ENCODE data around the gene MSANTD1. TPM values are rescaled to one million over a fixed set of nuclear protein-coding genes. Genes with fewer than 3 reads are reported as not detected.
A peak's percentile ranks its signal among the peaks of the same experiment; 100 is the strongest.

The MSANTD1 gene
- total RNA-seq, 2 donors from 2014 or later = 1.5 to 1.7 TPM

DNA sequence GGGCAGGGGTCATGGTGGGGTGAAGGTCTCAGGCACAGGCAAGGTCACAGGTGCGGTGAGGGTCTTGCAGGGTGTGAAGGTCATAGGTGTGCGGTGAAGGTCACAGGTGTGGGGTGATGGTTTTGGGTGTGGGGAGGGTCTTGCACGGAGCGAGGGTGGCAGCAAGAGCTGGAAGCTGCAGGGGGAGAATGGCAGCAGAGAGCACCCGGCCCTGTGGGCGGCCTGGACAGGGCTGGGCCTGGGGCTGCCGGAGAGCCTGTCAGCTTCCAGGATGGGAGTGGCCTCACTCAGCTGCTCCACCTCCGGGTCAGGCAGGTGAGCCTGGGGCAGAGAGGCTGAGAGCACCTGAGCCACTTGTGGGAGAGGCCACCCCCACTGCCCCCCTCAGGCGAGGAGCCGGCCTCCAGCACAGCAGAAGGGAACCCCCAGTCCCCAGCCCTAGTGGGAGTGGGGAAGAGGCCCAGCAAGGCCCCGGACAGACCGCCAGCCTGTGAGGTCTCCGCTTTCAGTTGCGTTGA is 1.5 kb downstream of the MSANTD1 start:
- no peaks in the 10 kb centered on the region for H3K36me3 Mint-ChIP-seq (ENCODE audit: low read depth)
- no peaks in the 10 kb centered on the region for H3K27me3 Mint-ChIP-seq
- H3K9me3 ChIP-seq (ENCODE audit: control insufficient read depth, low read length, poor library complexity, severe bottlenecking) = no peaks in the 10 kb centered on the region
- DNase-seq = peak in 1 of 3 donors; percentile 4
- peaks cover 2% of the 10 kb centered on the region for H3K4me1 Mint-ChIP-seq
- H3K27ac Mint-ChIP-seq = no peak overlapping the region
- no peak for ATAC-seq
- H3K4me3 Mint-ChIP-seq = no peak overlapping the region

DNA sequence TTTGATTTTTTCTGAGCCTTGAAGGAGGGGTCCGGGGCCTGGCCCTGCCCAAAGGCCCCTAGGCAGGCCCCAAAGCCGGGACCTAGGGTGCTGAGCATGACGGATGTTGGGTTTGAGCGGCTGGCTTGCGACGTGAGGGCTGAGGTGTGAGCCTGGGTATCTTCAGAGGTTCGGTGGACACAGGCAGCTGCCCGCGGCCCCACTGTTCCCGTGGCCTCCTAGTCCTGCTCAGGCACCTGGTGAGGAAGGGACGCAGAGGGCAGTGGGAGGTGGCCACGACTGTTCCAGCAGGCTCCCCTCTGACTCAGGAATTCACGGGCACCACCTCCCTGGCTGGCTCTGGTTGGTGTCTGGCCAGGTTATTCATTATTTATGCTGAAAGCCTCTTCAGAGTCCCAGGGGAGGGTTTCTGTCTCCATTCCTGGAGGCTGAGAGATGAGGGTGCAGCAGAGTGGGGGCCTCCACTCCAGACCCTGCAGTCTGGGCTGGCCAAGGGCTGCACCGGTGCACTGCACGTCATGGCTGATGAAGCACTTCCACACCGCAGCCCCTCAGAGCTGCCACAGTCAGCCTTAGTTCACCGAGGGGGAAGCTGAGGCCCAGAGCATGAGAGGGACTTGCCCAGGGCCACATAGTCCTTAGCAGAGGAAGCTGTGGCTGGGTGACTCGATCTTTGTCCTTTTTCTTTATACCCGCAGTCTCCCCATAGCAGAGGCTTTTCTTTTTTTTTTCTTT is 2.2 kb downstream of the MSANTD1 start:
- DNase-seq = peak in 1 of 3 donors; percentile 1
- H3K36me3 Mint-ChIP-seq (ENCODE audit: low read depth) = no peaks in the 10 kb centered on the region
- H3K27ac Mint-ChIP-seq = no peak overlapping the region
- H3K4me1 Mint-ChIP-seq = peaks cover under 1% of the 10 kb centered on the region
- no peak overlapping the region for H3K4me3 Mint-ChIP-seq
- no peaks in the 10 kb centered on the region for H3K27me3 Mint-ChIP-seq
- H3K9me3 ChIP-seq (ENCODE audit: control insufficient read depth, low read length, poor library complexity, severe bottlenecking) = no peaks in the 10 kb centered on the region
- no peak for ATAC-seq

DNA sequence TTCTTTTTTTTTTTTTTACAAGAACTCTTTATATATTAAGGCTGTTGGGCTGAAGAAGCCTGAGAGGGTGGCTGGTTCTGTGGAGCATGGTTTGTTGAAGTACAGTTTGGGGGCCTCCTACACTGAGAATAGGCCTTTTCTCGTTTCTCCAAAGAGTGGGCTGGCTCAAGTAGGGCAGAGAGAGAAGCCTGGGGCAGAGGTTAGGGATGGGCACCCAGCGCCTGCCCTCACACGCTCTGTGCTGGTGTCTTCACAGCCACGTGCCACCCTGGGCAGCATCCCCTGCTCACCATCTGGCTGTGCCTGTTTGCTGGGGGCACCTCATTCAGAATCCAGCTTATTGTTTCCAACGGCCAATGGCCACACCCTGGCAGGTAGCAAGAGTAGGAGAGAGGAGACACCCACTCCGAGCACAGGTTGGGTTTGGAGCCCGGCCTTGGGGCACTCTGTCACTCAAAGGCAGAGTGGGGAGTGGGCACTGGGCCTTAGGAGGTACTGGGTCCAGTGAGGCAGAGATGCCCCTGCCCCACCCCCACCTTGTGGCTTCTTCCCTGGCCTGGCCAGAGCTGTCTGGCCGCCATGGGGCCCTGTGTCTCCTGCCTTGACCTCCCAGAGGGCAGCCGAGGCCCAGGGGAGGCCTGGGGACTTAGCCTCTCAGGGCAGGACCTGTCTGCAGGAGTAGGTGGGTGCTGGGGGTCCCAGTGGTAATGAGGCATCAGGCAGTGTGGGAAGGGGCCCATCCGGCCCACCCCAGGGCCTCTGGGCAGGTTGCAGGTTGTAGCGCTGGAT is 2.9 kb downstream of the MSANTD1 start:
- peak in 2 of 3 donors; percentile 2 to 4 for DNase-seq
- no peaks in the 10 kb centered on the region for H3K27me3 Mint-ChIP-seq
- H3K36me3 Mint-ChIP-seq (ENCODE audit: low read depth) = no peaks in the 10 kb centered on the region
- no peak overlapping the region for H3K4me3 Mint-ChIP-seq
- no peaks in the 10 kb centered on the region for H3K9me3 ChIP-seq (ENCODE audit: control insufficient read depth, low read length, poor library complexity, severe bottlenecking)
- ATAC-seq = no peak
- H3K27ac Mint-ChIP-seq = no peak overlapping the region
- no peaks in the 10 kb centered on the region for H3K4me1 Mint-ChIP-seq

DNA sequence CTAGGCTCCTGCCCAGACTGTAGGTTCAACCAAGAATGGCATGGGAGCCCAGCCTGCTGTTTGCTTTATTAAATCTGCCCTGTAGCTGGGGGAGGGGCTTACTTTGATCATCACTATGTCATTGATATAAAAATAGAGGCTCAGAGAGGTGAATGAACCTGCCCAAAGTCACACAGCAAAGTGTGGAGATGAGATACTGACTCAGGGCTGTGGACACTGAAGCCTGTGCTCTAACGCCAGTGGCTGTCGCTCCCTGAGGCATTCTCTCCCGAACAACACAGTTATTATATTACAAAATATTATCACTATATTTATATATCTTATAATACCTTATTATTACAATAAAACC is 3.5 kb downstream of the MSANTD1 start:
- H3K4me3 Mint-ChIP-seq = no peak overlapping the region
- no peak for ATAC-seq
- no peak overlapping the region for H3K27ac Mint-ChIP-seq
- no peaks in the 10 kb centered on the region for H3K36me3 Mint-ChIP-seq (ENCODE audit: low read depth)
- no peaks in the 10 kb centered on the region for H3K27me3 Mint-ChIP-seq
- DNase-seq = no peak
- no peaks in the 10 kb centered on the region for H3K9me3 ChIP-seq (ENCODE audit: control insufficient read depth, low read length, poor library complexity, severe bottlenecking)
- no peaks in the 10 kb centered on the region for H3K4me1 Mint-ChIP-seq

DNA sequence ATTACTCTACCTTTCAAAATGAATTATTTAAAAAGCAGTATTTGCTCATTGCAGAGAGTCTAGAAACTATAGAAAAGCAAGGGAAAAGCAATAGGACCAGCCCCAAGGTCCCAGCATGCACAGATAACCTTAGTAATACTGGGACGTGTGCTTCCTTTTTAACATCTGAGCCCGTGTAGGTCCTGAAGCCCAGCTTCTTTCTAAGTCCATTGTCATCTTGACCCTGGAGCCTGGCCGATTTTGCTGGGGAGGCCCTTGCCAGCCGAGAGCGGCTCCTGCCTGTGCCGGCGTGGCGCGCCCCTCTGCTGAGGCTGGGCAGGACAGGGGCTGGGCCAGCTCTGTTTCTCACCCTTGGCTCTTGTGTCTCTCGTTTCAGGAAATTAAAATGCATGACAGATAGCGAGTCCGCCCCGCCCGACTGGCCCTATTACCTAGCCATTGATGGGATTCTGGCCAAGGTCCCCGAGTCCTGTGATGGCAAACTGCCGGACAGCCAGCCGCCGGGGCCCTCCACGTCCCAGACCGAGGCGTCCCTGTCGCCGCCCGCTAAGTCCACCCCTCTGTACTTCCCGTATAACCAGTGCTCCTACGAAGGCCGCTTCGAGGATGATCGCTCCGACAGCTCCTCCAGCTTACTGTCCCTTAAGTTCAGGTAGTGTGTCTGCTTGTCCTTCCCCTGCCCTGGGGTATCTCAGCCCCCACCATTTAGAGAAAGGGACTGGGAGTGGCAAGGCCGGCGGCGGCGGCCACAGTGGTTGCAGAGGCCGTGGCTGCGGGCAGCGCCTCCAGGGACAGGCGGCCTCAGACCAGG is 4.1 kb downstream of the MSANTD1 start:
- Mint-ChIP-seq H3K27ac (no peak overlapping the region), H3K4me1 (no peaks in the 10 kb centered on the region), H3K36me3 (ENCODE audit: low read depth) (no peaks in the 10 kb centered on the region), H3K4me3 (no peak overlapping the region), H3K27me3 (no peaks in the 10 kb centered on the region)
- DNase-seq (peak in 2 of 3 donors; percentile 3 to 6), ATAC-seq (no peak)
- no peaks in the 10 kb centered on the region for H3K9me3 ChIP-seq (ENCODE audit: control insufficient read depth, low read length, poor library complexity, severe bottlenecking)

DNA sequence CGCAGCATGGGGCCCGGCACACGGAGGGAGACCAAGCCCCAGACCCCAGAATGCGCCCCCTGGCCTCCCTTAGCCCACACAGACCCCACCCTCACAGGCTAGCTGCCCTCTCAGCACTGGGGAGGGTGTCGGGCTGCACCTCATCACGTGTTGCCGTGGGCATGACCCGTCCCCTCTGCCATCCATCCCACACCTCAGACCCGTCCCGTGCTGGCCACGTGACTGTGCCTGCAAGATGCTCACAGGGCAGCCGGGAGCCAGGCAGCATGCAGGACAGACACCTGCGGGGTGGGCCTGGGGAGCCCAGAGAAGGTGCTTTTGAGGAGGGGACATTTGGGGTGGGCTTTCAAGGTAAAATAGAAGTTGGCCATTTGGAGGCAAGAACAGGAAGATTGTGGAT is 4.8 kb downstream of the MSANTD1 start:
- H3K9me3 ChIP-seq (ENCODE audit: control insufficient read depth, low read length, poor library complexity, severe bottlenecking) = no peaks in the 10 kb centered on the region
- ATAC-seq = no peak
- H3K4me1 Mint-ChIP-seq = no peaks in the 10 kb centered on the region
- no peaks in the 10 kb centered on the region for H3K36me3 Mint-ChIP-seq (ENCODE audit: low read depth)
- DNase-seq = peak in 1 of 3 donors; percentile 1
- no peaks in the 10 kb centered on the region for H3K27me3 Mint-ChIP-seq
- H3K27ac Mint-ChIP-seq = no peak overlapping the region
- no peak overlapping the region for H3K4me3 Mint-ChIP-seq

DNA sequence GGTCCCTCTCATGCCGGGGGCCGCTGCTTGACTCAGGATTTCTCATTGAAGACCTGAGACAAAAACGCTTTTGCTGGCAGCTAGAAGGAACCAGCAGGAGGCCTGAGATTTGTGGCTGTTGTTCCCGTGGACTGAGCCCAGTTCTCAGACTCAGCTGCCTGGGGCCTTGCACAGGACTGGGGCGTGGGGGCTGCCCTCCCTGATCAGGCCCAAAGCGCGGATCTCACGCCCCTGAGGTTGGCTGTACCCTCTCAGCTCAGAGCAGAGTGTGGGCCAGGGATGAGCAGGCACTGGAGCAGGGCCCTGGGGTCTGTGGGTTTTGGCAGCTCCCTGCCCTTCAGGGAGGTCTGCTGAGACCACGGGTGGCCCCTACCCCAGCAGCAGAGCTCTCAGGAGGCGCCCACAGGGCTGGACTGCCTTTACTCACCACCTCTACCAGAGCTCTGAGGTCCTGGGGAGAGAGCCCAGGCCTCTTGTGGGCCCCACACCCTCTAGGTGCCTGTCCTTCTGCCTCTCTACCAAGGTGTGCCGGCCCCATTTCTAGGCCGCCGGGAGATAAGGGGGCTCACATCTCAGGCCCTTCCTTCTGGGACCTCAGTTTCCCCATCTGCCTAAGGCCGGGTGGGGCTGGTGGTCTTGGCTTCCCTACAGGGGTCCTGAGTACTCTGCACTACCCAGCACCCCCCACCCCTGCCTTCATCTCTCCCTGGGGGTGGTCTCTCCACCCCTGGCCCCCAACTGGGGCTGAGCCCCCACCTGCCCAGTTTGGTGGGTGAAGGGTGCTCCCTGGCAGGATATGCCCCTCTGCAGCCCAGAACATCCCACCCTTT is 5.6 kb downstream of the MSANTD1 start:
- Mint-ChIP-seq H3K4me1 (no peaks in the 10 kb centered on the region), H3K27ac (no peak overlapping the region), H3K27me3 (no peaks in the 10 kb centered on the region), H3K4me3 (no peak overlapping the region), H3K36me3 (ENCODE audit: low read depth) (no peaks in the 10 kb centered on the region)
- H3K9me3 ChIP-seq (ENCODE audit: control insufficient read depth, low read length, poor library complexity, severe bottlenecking) = no peaks in the 10 kb centered on the region
- DNase-seq (peak in 2 of 3 donors; percentile 5), ATAC-seq (no peak)

DNA sequence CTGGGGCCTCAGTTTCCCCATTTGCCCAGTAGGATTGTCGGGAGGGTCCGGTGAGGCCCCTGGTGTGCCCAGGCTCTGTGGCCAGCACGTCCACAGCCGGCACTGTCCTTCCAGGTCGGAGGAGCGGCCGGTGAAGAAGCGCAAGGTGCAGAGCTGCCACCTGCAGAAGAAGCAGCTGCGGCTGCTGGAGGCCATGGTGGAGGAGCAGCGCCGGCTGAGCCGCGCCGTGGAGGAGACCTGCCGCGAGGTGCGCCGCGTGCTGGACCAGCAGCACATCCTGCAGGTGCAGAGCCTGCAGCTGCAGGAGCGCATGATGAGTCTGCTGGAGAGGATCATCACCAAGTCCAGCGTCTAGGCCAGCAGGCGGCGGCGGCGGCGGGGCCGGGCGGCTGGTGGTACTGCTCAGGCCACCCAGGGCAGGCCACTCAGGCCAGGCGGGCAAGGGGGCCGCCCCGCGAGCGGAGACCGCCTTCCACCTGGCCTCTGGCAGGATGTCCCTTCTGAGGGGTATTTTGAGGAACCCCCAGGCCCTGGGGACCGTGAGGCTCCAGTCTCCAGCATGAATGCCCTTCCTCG is 6.7 kb downstream of the MSANTD1 start:
- ATAC-seq (no peak), DNase-seq (no peak)
- H3K27ac Mint-ChIP-seq = no peak overlapping the region
- H3K36me3 Mint-ChIP-seq (ENCODE audit: low read depth) = no peaks in the 10 kb centered on the region
- H3K9me3 ChIP-seq (ENCODE audit: control insufficient read depth, low read length, poor library complexity, severe bottlenecking) = no peaks in the 10 kb centered on the region
- H3K4me3 Mint-ChIP-seq = no peak overlapping the region
- H3K4me1 Mint-ChIP-seq = no peaks in the 10 kb centered on the region
- H3K27me3 Mint-ChIP-seq = no peaks in the 10 kb centered on the region

DNA sequence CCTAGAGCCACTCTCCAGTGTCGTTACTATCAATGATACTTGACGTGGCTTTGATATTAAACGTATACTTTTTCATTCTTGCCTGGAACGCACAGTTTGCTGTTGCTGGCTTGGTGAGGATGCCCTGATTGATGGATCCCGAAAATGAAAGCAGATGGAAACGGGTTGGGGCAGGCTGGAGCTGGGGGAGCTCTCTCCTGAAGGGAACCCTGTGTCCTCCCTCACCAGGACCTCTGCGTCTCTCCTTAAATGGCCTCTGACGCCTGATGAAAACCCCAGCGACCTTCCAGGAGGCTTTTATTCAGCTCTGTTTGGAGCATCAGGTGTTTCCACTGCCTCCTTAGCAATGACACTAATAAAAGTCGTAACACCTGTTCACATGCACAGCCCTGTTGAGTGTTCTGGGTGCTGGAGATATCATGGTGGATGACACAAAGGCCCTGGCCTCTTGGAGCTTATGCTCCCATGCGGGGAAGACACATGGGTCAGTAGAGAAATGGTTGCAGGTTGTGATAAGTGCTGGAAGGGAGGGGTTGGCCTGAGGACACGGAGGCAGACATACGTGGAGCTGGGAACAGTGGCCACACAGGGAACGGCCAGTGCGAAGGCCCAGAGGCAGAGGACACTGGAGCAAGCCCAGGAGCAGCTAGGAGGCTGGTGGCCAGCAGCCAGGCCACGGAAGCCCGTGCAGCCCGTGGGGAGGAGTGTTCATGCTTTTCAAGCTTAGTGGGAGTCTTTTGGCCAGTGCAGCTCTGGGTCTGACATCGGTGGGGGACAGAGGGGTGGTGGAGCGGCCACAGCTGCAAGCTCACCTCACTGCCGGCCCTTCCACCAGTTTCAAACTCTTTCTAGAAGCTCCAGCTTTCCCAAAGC is 7.5 kb downstream of the MSANTD1 start:
- Mint-ChIP-seq H3K36me3 (ENCODE audit: low read depth) (no peaks in the 10 kb centered on the region), H3K27me3 (no peaks in the 10 kb centered on the region), H3K4me3 (no peak overlapping the region), H3K27ac (no peak overlapping the region), H3K4me1 (no peaks in the 10 kb centered on the region)
- ATAC-seq (no peak), DNase-seq (peak in 1 of 3 donors; percentile 6)
- no peaks in the 10 kb centered on the region for H3K9me3 ChIP-seq (ENCODE audit: control insufficient read depth, low read length, poor library complexity, severe bottlenecking)

DNA sequence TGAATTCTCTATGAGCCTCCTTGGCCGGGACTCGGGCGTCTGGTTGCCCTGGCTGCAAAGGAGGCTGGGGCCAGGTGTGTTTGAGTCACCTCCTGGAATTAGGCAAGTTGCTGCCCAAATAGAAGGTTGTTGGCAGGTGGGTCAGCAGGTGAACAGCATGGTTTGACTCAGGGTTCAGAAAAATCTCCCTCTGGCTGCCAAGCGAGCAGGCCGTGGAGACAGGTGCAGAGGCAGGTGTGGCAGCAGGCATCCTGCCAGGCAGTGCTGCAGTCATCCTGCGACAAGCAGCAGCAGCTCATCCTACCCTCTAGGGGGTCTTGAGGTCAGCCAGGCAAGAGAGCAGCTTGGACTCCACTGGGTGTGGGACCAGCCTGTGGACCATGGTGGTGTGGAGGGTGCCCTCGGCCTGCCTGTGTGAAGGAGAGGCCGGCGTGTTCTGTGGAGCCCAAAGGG is 8.2 kb downstream of the MSANTD1 start:
- no peak for DNase-seq
- Mint-ChIP-seq H3K4me1 (peaks cover 2% of the 10 kb centered on the region), H3K27ac (no peak overlapping the region), H3K27me3 (no peaks in the 10 kb centered on the region), H3K4me3 (no peak overlapping the region), H3K36me3 (ENCODE audit: low read depth) (no peaks in the 10 kb centered on the region)
- no peak for ATAC-seq
- no peaks in the 10 kb centered on the region for H3K9me3 ChIP-seq (ENCODE audit: control insufficient read depth, low read length, poor library complexity, severe bottlenecking)

DNA sequence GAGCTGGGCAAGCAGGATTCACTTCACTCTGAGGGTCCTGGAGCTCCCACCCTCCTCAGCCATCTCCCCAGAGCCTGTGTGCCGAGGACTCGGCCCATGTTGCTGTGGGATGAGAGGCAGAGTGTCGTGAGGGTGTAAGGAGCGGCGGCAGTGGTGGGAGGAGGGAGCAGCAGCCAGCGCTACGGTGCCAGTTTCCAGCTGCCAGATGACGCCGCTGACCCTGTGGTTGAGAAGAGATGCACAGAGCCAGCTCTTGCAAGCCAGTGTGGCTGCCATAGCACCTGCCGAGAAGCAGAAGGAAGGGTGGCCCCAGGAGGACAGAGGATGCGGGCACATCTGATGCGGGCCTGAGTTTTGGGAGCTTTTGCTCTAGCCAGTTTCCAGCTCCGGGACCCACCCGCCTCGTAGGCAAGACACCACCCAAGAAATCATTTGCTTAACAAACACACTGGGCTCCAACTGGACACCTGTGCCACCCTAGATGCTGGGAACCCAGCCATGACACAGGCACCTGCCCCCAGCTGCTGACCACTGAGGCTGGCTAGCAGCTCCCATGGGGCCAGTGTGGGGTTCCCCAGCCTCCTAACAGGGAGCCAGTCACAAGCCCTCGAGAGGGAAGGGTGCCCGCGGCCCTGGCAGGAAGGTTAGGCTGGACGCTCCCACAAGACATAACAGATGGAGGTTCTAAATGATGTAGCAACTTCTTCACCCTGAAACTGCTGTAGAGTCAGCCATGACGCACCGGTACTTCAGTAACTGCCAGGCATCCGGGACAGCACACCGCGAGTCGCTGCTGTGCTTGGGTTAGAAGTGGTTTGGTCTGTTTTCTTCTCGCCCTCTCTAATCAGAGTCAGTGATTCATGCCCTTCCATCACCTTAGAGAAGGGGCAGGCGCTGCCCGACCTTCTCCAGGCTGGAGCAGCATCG is 8.9 kb downstream of the MSANTD1 start:
- H3K27me3 Mint-ChIP-seq = no peaks in the 10 kb centered on the region
- no peak for ATAC-seq
- peaks cover 2% of the 10 kb centered on the region for H3K4me1 Mint-ChIP-seq
- no peaks in the 10 kb centered on the region for H3K9me3 ChIP-seq (ENCODE audit: control insufficient read depth, low read length, poor library complexity, severe bottlenecking)
- H3K27ac Mint-ChIP-seq = no peak overlapping the region
- DNase-seq = peak in 1 of 3 donors; percentile 6
- H3K4me3 Mint-ChIP-seq = no peak overlapping the region
- no peaks in the 10 kb centered on the region for H3K36me3 Mint-ChIP-seq (ENCODE audit: low read depth)

All from T-helper 17 cell (primary cell).